GM19324 (cell line): ENCODE measurements around the gene DNAL1.
"Not testable (repeated sequence)": the region's sequence is repeated elsewhere in the genome, so short reads cannot be mapped to it uniquely, and the experiment has no call there.

ENCODE experiments used
- ATAC-seq: cut with Tn5 transposase; IDR thresholded peaks from one replicate; pipeline ENCODE4 v1.9.1; 2021; ENCODE audit warnings: mild to moderate bottlenecking, moderate library complexity; ENCODE audit not compliant: unreplicated experiment, low FRiP score

DNAL1 gene

DNA sequence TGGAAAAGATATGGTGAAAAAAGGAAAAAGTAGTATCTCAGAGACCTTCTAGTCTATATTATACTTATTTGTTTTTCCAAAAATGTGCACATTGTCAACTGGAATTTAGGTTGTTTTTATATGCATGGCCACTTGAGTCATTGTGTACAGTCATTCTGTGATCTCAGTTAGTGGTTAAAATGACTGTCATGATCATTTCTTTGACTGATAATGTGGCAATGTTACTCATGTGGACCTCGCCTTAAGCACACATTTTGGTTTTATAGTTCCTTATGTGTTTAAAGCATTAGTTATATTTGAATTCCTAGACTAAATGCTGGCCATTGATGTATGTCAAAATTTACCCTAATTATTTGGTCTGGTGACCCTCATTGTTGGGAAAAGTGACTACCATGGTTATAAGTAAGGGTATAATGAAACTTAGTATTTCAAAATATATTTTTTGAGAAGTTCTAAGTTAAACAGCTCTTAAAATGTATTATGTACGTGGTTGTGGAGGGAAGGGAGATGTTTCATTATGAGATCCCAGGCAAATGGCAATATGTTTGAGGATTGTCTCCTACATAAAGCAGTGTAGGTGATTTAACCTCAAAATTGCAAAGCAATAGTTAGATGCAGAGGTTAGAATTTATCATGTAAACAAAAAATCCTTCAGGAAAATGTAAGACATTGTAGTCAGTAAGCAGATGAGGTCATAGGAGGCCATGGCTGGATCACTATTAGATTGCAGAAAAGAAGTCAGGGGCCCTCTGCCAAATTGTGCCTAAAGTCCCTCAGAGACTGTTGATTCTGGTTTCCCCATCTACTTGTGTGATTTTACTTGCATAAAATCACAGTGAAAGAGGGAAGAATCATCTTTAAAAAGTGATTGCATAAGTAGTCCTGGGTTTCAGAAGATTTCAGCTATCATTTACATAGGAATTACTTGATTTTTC, 51.9 kb downstream of the DNAL1 start:
- ATAC-seq: no peak

GRCh38 chr14:73700325-73700724, 55.5 kb downstream of the DNAL1 start:
- ATAC-seq: no peak

DNA sequence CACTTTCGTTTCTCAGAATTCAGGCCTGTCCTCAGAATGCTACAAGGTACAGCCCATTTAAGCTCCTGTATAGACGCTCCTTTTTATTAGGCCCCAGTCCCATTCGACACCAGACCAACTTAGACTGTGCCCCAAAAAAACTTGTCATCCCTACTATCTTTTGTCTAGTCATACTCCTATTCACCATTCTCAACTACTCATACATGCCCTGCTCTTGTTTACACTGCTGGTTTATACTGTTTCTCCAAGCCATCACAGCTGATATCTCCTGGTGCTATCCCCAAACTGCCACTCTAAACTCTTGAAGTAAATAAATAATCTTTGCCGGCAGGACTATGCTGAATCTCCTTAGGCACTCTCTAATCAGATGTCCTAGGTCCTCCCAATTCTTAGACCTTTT, 63.3 kb downstream of the DNAL1 start:
- not testable (repeated sequence) for ATAC-seq

DNA sequence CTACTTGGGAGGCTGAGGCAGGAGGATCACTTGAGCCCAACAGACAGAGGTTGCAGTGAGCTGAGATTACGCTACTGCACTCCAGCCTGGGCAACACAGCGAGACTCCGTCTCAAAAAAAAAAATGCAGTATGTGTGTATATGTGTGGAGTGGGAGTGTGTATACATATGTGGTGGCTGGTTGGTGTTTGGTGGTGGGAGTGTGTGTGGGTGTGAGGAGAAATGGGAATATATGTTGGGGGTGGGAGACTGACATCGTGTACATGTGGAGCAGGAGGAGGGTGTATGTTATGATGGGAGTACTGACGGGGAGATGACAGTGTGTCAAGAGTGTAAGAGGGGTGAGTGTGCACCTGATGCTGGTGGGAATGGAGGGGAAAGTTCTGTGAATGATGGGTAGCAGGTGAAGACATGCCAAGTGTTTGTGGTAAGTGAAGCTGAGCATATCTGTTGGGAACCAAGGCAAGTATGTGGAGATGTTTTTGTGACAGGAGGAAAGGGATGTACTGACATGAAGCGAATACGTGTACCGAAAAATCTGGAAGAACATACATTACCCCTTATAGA, 65.2 kb downstream of the DNAL1 start:
- no peak for ATAC-seq

- ATAC-seq: no peak
Measured at GRCh38 chr14:73710737-73711136, 66.0 kb downstream of the DNAL1 start.

DNA sequence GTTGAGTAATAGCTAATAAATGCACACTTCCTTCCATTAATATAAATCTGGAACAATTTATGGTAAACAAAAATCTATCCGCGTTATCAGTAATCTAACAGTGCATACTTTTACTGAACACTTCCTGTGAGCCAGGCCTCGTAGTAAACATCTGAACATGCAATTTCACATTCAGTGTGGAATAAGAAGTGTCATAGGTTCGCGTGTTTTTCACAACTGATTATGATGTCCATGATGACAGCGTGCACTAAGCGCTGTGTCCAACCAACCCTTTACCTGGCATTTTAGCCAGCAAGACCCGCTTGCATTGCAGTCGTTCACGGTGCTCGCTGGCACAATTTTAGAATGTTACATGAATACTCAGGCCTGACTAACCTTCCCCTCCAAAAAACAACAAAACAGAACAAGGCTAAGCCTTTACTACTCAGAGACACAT, 67.3 kb downstream of the DNAL1 start:
- ATAC-seq: no peak

- ATAC-seq: no peak
Measured at GRCh38 chr14:73712540-73713180, 67.9 kb downstream of the DNAL1 start.

DNA sequence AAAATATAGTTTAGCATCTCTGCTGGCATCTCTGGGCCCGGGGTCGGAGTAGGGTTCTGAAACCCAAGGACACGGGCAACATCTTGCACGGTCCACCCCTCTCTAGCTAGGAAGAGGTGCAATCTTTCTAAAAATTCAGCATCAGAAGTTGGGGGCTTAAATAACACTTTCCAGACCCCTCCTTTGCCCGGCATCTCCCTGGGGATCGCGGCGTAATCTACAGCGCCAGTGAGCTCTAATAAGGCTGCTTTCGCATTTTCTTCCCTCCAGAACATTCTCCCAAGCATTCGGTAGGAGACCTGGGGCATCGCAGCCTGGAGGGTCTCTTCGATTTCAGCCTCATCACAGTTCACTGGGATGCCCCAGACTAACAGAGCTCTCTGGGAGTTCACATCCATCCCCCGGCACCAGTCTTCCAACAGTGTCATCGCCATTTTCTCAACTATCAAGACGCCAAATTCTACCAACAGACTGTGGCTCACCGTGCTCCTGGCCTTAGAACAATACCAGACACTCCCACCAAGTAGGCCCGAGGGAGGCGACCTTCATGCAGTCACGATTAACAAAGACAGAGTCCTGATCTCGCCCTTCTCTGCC, 68.5 kb downstream of the DNAL1 start:
- no peak for ATAC-seq

DNA sequence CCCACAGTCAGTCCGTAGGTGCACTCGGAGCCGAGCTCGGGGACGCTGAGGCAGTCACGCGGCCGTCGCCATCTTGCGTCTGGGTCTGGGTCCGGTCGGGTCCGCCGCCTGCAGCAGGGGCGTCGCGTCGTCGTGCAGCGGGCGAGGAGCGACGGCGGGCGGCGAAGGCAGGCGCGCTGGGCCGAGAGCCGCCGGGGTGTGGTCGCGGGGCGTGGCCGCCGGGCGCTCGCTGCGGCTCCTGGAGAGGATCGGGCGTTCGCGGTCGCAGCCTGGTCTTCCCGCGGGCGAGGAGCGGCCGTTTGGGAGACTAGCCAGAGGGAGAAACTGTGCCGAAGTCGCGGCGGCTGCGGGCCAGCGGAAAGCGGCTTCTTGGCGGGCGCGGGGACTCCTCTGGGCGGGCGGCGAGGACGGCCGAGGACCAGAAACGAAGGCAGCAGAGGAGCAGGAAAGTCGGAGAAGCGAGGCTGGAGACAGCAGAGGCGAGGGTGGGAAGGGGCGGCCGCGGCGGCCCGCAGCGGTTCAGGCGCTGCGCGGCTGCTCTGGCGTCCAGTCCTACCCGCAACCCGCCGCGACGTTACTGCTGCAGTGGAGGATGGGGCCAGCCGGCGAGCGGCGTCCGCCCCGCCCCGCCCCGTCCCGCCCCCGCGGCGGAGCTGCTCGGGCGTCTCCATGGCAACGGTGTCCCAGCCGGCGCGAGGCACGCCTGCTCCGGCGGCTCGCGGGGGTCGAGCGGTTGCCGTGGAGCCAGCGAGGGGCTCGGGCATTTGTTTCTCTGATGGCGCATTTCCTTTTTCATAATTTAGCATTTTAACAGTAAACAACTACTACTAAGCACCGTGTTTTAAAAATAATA, 69.2 kb downstream of the DNAL1 start, which contains the start of gene PNMA1:
PNMA1 (minus strand) TSS at position 582 of the 853 bp plus-strand sequence. CDS start 745 bp downstream, outside the sequence.
- peak; percentile 78 for ATAC-seq

- peak; percentile 3 for ATAC-seq
Measured at GRCh38 chr14:73714656-73715081, 69.9 kb downstream of the DNAL1 start.

DNA sequence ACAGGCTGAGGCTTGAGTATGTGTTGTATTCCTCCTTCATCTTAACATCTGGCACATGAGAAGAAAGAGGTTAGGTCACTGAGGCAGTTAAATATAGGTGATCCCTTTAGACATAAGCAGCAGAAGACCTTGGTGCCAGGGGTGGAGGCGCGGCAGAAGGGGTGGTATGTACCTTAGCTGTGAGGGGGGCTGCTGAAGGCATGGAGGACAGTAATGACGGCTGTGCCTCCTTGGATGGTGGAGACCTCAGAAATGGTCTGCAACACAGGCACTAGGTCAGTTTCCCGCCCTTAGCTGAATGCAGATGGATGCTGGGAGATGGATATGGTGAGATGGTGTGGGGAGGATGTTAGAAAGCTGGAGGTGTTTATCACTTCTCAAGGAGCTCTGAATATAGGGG, 70.9 kb downstream of the DNAL1 start:
- ATAC-seq: no peak

DNA sequence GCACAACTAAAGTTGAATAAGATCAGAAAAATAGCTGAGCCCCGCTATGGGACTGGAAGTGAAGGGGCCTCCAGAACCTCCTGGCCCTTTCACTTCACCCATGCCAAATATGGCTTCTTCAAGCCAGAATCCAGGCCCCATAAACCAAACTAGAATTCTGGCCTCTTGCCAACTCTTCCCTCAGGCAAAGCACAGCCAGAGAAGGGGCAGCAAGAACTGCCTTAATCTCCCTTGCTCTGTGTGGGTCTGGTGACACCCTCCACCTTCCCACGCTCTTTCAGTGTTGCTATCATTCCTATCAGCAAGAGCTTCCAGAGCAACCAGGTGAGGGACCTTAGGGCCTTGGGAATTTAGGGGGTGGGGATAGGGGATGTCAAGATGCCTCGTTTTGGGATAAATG, 72.5 kb downstream of the DNAL1 start:
- ATAC-seq: no peak

DNA sequence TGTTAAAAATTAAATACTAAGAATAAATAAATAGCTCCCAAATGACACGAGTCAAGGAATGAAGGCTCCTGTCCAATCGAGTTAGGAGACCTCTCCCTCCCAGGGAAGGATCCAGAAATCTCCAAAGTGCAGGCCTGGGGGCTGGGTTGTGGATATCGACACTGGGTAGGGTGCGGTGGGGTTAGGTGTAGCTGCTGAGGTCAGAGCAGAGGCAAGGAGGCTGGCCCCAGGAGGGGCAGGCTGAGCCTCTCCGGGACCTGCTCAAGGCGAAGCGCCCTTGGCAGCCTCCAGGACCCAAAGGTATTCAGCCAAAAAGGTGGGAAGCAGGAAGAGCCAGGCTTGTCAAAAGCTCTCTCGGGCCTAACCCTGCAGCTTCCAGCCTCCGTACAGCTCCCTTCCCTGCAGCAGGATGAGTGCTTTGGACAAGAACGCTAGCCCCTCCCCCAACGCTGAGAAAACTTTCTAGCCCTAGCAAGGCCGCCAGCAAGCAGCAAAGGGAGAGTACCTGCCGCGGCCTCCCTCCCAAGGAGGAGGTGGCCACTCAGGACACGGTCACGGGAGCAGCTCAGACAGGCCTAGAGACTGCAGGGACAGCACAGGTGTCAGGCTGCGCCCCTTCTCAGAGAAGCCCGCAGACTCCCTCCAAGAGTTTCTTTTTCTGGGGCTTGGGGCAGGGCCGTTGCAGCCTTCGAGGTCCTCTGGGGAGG, 73.1 kb downstream of the DNAL1 start:
- ATAC-seq: no peak

DNA sequence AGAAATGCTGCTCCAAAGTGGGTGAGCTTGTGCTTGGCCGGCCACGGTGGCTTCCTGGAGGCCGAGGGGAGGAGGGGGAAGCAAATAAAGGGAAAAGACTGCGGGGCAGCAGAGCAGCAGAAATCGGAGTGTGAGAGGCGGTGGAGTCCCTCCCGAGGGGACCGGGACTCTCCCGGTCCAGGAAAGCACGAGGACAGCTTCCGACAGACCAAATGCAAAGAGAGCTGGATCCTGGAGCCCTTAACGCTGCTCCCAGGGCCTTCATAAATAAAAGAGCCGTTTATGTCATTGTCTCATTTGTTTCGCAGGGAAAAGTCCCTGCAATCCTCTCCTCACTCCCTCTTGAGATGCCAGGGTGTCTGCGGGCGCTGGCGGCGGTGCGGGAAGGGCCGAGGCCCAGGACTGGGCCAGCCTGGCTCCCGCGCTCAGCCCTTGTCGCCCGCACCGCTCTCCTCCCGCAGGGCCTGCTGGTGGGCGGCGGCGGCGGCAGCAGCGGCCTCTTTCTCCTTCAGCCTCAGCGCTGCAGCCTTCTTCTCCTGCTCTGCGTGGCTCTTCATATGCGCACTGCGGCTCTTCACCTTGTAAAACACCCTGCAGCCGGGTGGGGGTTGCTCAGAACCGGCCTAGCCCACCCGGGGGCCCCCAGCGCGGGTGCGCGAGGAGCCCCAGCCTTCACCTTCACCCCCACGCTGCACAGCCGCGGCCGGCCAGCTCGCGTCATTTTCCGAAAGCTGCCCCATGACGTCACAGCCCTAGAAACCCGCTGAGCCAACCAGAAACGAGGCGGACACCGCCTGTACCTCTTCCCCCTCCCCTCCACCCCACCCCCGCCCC, 73.8 kb downstream of the DNAL1 start:
- ATAC-seq: no peak

DNA sequence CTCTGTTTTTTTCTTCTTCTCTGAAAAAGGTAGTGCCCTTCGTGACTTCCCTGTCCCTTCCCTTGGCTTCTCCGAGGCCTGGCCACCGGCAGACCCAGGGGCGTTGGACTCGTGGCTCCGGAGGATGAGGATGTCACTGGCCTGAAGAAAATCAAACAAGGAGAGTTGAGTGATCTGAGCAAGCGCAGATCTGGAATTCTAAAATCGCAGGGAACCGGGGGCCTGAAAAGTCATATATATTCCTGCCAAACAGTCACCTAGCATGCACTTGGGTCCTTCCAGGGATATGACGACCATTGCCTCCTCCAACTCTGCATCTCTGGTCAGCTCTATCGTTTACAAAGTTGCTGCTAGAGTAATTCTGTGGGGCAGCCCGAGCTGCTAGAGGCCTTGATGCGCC, 74.6 kb downstream of the DNAL1 start:
- ATAC-seq: no peak

DNA sequence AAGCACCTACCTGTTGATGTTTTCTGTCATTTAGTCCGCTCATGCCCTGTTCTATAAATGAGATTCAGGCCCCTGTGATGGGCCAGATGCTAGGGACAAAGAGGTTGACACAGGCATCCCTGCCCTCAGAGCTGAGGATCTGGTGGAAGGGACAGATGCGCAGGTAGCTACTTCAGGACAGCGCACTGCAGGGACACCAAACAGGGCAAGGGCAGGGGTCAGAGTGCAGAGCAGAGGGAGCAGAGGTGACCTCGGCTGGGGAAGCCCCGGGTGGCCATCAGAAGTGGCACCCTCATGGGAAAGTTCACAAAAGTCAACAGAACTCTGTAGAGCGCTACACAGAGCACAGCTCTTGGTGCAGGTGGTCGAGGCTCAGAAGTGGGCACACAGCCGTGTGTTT, 75.0 kb downstream of the DNAL1 start:
- ATAC-seq: no peak

DNA sequence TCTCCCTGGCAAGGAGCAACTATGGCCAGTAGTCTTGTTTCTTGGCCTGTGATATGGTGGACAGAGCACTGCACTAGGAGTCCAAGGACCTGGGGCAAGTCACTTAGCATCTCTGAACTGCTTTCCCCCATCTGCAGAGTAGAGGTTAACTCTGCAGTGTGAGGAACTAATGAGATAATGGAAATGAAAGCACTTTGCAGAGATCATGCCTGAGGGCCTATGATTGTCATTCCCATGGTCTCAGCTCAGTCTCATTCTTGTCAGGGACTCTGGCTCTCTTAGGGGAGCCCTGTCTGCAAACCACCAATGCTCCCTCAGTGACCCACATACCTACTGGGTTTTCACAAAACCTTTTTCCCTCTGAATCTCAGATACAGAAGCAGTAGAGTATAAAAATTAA, 75.8 kb downstream of the DNAL1 start:
- no peak for ATAC-seq

GRCh38 chr14:73721101-73721821, 76.5 kb downstream of the DNAL1 start:
- no peak for ATAC-seq
